Kidney epithelial cell (primary cell): ENCODE results near the gene AP3D1. TPM values are rescaled to one million over a fixed set of nuclear protein-coding genes. Genes with fewer than 3 reads are reported as not detected.

Experiments used
- DNase-seq: peaks from one replicate; pipeline ENCODE4 v3.0.0-alpha.2; 2010; ENCODE audit warnings: low read depth
- H3K27me3 ChIP-seq: 2 replicates; pipeline ENCODE4 v1.6.0; 2011; ENCODE audit warnings: low read length; ENCODE audit not compliant: control insufficient read depth, insufficient read depth
- H3K36me3 ChIP-seq: 2 replicates; pipeline ENCODE4 v1.5.1; 2011; ENCODE audit warnings: low read length; ENCODE audit not compliant: control insufficient read depth, insufficient read depth
- H3K4me3 ChIP-seq: 2 replicates; pipeline ENCODE4 v1.5.1; 2011; ENCODE audit warnings: low read depth, mild to moderate bottlenecking, control low read depth, low read length
- CTCF ChIP-seq: IDR thresholded peaks from 2 replicates; pipeline ENCODE4 v1.5.1; 2011; ENCODE audit warnings: mild to moderate bottlenecking, moderate library complexity, low read length, control low read depth, inconsistent platforms; ENCODE audit not compliant: insufficient read depth, poor library complexity, severe bottlenecking
- total RNA-seq: library from RNA; depleted of rRNA; stranded (reverse); fragments of >200 nt; gene quantifications from 2 replicates; pipeline ENCODE4 v1.2.3, GENCODE V29; 2015

The AP3D1 gene
- total RNA-seq, 1 donor from 2014 or later: 178 TPM

GRCh38 chr19:2070986-2071673 lies 80.2 kb downstream of the AP3D1 start:
- Histone ChIP-seq H3K36me3 (no peaks in the 10 kb centered on the region), H3K4me3 (no peak overlapping the region), H3K27me3 (no peaks in the 10 kb centered on the region)
- no peak for TF ChIP-seq CTCF
- DNase-seq: no peak

GRCh38 chr19:2070436-2070827 lies 80.9 kb downstream of the AP3D1 start:
- H3K4me3 ChIP-seq: no peak overlapping the region

GRCh38 chr19:2064788-2065524 lies 86.4 kb downstream of the AP3D1 start:
- TF ChIP-seq CTCF: no peak
- no peak for DNase-seq
- no peaks in the 10 kb centered on the region for H3K36me3 ChIP-seq
- no peaks in the 10 kb centered on the region for H3K27me3 ChIP-seq
- H3K4me3 ChIP-seq: no peak overlapping the region

More at GRCh38 chr19:2070436-2070827, 80.9 kb downstream of the AP3D1 start:
- DNase-seq: no peak
- TF ChIP-seq CTCF: no peak
- H3K36me3 ChIP-seq: no peaks in the 10 kb centered on the region
- no peaks in the 10 kb centered on the region for H3K27me3 ChIP-seq

- Histone ChIP-seq H3K4me3 (no peak overlapping the region), H3K36me3 (no peaks in the 10 kb centered on the region), H3K27me3 (no peaks in the 10 kb centered on the region)
- TF ChIP-seq CTCF: no peak
- no peak for DNase-seq
These were observed 87.0 kb downstream of the AP3D1 start for GRCh38 chr19:2064395-2064787.

GRCh38 chr19:2063824-2064223 lies 87.5 kb downstream of the AP3D1 start:
- no peak overlapping the region for H3K4me3 ChIP-seq
- no peaks in the 10 kb centered on the region for H3K27me3 ChIP-seq
- no peak for DNase-seq
- H3K36me3 ChIP-seq: no peaks in the 10 kb centered on the region
- TF ChIP-seq CTCF: no peak
